GM15510 (cell line): ENCODE data around the gene ADRA1B.
A peak's percentile ranks its signal among the peaks of the same experiment; 100 is the strongest.

Source experiments
- POLR2A ChIP-seq: IDR thresholded peaks from 3 replicates; pipeline ENCODE4 v1.6.1; 2011; ENCODE audit warnings: borderline replicate concordance; ENCODE audit not compliant: insufficient read length; ENCODE audit errors: extremely low read depth

Gene ADRA1B

DNA sequence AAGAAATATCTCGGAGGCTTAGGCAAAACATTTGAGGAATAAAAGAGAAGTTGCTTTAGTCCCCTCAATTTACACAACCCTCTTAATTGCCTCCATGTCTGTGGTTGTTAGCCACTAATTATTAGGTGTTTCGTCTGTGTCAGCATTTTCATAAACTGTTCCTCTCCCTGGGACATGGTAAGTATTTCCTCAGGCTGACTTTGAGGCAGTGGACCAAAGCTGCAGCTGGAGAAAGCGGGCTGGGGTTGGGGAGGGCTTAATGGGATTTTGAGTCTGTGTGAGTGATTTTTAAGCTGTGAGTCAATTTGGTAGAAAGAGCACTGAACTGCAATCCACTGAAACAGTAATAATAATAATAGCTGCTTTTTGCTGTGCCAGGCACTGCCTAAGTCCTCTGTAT is 79.6 kb downstream of the ADRA1B start:
- no peak for TF ChIP-seq POLR2A

DNA sequence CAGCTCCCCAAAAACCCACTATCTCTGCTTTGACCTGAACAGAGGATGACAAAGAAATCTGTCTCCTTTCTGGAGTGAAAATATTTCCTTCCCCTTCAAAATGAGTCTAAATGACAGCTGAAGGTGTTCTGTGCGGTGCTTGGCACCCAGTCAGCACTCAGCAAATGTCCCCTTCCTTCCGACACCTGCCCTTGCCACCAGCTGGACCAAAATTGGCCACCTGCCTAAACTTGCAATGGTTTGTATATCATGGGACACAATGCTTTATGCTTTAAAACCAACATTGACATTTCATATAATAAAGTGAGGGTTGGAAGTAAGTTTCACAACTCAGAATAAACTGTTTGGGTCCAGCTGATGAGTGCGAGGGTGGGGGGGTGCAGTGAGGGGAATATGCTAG is 85.2 kb downstream of the ADRA1B start:
- TF ChIP-seq POLR2A, result no peak

DNA sequence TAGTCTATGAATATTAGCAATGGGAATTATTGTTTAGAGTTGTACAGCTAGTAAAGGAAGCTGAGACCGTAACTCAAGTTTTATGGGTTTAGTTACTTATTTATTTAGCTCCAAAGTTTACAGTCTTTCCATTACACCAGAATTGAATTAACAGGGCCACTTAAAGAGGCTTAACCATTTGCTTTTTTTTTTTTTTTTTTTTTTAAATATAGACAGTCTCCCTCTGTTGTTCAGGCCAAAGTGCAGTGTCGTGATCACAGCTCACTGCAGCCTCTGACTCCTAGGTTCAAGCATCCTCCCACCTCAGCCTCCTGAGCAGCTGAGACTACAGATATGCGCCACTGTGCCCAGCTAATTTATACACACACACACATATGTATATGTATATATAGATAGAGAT is 91.2 kb downstream of the ADRA1B start:
- no peak for TF ChIP-seq POLR2A

DNA sequence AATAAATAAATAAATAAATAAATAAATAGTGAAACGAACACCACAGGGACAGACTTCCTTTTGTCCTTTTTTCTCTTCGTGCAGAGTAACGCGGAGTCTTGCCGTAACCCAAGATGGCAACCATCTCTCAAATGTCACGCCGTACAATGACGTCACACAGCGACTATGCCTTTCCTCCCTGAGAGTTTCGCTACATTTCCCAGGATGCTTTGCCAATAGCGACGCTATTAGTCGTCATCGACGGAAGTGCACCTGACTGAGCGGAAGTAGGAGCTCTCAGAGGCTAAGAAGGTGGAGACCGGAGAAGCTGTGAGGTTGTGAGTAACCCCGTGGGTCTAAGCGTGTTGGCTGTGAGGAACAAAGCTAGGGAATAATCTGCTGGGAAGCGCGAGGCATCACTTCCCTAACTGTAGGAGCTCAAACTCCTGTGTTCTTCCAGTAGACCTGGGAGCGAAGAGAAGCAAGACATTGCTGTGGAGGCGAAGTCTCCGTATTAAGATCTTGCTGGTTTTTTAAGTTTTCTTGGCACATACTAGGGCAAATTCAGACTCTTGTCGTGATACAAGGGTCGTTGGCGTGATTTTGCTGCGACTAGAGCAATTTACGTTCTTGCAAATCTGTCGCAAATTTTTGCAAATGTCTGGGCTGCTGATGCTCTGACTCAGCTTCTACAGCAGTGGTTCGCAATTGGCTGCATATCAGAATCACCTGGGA is 92.8 kb downstream of the ADRA1B start, which contains the start of gene TTC1:
TTC1 (plus strand) TSS at position 263 of the 714 bp plus-strand sequence. CDS start 1,390 bp downstream, outside the sequence.
- TF ChIP-seq POLR2A, result peak; percentile 83

DNA sequence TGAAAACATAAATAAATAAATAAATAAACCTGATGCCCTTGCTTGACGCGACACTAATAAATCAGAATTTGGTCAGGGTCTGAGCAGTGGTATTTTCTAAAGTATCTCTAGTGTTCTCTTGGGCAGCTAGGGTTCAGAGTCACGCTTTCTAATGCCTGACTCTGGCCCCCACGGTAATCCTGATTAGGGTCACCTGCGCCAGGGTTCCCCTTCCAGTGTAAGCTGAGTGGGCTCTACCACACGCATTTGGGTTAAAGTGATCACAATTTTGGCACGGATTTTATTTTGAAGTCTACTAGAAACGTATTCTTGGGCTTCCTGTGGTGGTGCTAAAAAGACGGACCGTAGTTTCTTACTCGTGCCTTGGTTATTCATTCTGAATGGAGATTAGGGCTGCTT is 93.3 kb downstream of the ADRA1B start:
- TF ChIP-seq POLR2A, result no peak

DNA sequence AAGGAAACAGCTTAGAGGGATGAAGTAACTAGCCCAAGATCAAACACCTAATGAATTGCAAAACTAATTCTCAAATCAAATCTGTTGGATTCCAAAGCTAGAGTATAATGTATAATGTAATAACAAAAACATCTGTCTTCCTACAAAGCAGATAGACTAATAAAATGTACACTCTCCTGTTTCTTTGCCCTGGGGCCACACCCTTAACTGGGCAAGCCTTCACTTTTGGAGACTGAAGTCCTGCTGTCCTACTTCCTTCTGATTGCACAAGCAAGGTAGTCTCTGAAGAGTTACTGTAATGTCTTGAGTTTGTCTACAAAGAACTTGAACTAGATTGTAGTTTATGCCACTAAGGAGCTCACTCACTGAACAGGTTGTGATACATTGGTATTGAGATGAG is 95.2 kb downstream of the ADRA1B start:
- TF ChIP-seq POLR2A, result no peak

DNA sequence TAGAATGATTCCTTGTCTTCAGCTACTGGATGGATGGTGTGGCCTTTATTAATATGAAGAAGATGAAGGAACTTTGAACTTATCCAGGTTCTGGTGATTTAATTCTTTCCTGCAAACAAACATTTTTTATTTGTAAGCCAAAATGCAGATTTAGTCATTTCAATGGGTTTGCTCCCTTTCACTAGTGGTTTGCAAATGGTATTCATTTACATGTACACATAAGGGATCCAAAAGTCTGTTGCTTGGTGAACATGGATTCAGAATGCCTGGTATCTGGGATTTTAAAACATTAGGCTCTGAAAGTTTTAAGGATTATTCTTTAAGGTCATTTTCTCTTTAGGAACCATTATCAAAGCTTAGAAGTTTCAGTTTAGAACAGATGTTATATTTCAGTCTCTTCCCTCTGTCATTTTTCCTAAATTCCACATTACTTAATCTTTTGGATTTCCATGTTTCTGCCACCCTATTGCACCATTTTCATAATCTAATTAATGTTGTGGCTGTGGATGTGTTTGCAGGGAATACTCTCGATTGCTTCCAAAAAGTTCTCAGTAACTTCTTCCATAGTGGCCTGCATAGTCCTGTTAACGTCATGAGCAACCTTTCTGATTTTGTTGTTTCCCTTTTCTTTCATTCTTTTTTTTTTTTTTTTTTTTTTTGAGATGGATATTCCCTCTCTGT is 102.8 kb downstream of the ADRA1B start:
- no peak for TF ChIP-seq POLR2A

DNA sequence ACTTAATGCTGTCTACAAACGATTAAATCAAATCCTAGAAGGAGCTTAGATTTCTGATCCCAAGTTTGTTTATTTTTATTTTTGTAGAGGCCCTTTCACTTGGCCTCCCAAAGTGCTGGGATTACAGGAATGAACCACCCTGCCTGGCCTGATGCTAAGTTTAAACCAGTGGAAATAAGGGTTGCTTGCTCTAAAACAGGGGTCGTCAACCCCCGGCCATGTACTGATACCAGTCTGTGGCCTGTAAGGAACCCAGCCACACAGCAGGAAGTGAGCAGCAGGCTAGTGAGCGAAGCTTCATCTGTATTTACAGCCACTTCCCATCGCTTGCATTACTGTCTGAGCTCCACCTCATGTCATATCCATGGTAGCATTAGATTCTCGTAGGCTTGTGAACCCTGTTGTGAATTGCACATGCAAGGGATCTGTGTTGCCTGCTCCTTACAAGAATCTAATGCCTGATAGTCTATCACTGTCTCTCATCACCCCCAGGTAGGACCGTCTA is 104.0 kb downstream of the ADRA1B start:
- TF ChIP-seq POLR2A, result no peak

DNA sequence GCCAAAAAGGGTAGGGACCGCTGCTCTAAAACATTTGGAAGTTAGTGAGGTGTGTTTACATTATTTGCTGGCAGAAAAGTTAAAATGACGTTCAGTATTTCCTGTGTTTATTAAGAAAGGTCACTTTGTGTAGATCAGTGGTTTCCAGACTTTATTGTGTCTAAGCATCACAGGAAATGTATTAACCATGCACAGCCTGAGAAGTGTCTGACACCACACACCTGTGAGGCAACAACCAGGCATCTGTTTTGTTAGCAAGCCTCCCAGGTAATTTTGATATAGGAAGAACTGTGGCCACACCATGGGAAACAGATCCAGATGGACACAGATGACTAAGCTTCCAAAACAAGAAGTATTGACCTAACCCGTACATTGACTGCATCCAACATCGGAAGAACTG is 104.7 kb downstream of the ADRA1B start:
- no peak for TF ChIP-seq POLR2A

DNA sequence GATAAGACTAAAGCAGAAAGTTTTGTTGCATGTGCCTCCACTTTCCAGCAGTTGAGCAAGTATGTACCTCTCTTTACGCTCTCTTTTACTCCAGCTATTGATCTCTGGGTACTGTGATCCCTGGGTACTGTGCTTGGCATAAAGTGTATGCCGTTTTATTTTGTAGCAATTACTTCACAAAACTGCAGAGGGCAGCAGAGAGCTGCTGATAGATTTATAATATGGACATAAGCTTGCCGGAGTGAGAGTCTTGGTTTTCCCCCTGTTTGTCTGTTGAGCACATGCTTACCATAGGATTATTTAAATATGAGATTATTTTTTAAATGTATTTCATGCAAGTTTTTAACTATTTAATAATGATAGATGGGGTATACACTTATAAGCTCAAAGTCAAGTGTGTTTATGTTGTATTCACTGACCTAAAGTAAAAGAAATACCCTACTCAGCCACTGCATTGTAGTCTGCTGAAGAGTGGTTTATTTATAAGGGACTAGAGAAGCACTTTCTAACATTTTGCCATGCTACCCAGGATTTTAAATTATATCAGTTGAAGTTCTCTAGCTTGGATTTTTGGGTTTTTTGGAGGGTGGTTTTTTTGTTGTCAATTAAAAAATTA is 105.7 kb downstream of the ADRA1B start:
- TF ChIP-seq POLR2A, result no peak
